Heart right ventricle (tissue), 16 donors: ENCODE measurements around the gene ZNF423. TPM values are rescaled to one million over a fixed set of nuclear protein-coding genes. Genes with fewer than 3 reads are reported as not detected.

Experiments
- ATAC-seq, 8 donors: fragments of 200-7000 bp; cut with Tn5 transposase; one replicate each; pipeline ENCODE4 v1.9.1; 2020; ENCODE audit warnings: mild to moderate bottlenecking in 8 of 8, moderate library complexity in 8 of 8, moderate number of reproducible peaks in 1 of 8
- DNase-seq, 2 donors: peaks; one replicate each; pipeline ENCODE4 v3.0.0-alpha.2; 2020
- H3K27ac ChIP-seq, 10 donors: fragments of 200-600 bp; sonication (generic) in 2 of 10; one replicate each; pipeline versions ENCODE4 v1.5.0 to v1.8.0; 2020 to 2022; ENCODE audit warnings: mild to moderate bottlenecking in 3 of 10
- H3K27me3 ChIP-seq, 7 donors: fragments of 200-600 bp; one replicate each; pipeline ENCODE4 v1.8.0; 2021 to 2022; ENCODE audit warnings: mild to moderate bottlenecking in 2 of 7
- H3K36me3 ChIP-seq, 9 donors: fragments of 200-600 bp; sonication (generic) in 1 of 9; one replicate each; pipeline versions ENCODE4 v1.5.0 to v1.8.0; 2020 to 2022; ENCODE audit warnings: mild to moderate bottlenecking in 2 of 9
- H3K4me1 ChIP-seq, 9 donors: fragments of 200-600 bp; sonication (generic) in 1 of 9; one replicate each; pipeline versions ENCODE4 v1.5.0 to v1.8.0; 2020 to 2022; ENCODE audit warnings: mild to moderate bottlenecking in 4 of 9
- H3K4me3 ChIP-seq, 10 donors: fragments of 200-600 bp; sonication (generic) in 2 of 10; one replicate each; pipeline versions ENCODE4 v1.5.0 to v1.8.0; 2020 to 2022; ENCODE audit warnings: mild to moderate bottlenecking in 7 of 10, moderate library complexity in 2 of 10
- H3K9me3 ChIP-seq, 11 donors: fragments of 200-600 bp in 10 of 11; sonication (generic) in 2 of 11; one replicate each; pipeline versions ENCODE4 v1.5.0 to v1.8.0; 2013 to 2022; ENCODE audit warnings: mild to moderate bottlenecking in 2 of 11, control low read depth in 1 of 11, moderate library complexity in 1 of 11
- CTCF ChIP-seq, 9 donors: fragments of 200-600 bp; sonication (generic) in 2 of 9; IDR thresholded peaks; one replicate each; pipeline versions ENCODE4 v1.5.0 to v1.8.0; 2021 to 2022; ENCODE audit warnings: antibody characterized with exemption in 9 of 9, mild to moderate bottlenecking in 5 of 9, moderate library complexity in 1 of 9
- WGBS, 2 donors: extraction: QIAGEN DNeasy Blood & Tissue Kit; methylation state at CpG; one replicate each; pipeline ENCODE4 v1.1.7; 2013; ENCODE audit warnings: inconsistent platforms in 1 of 2; 5-methylcytosine and 5-hydroxymethylcytosine counted together
- intact Hi-C, 10 donors: fragments of 100-400 bp; cut with DNase I; formaldehyde crosslinking; loops; one replicate each; pipeline versions ENCODE4 v1.11.1 to v1.14.2; 2022
- polyA plus RNA-seq, 2 donors: library from polyadenylated mRNA; stranded (reverse); fragments of 200-250 nt; gene quantifications; one replicate each; pipeline ENCODE4 v1.2.3, GENCODE V29; 2013
- total RNA-seq, 10 donors: library from RNA; stranded (reverse); fragmentation: NEBNext Ultra II Directional in 3 of 10; extraction: Animal tissue kit (Norgen Biotek cat#: 25700) in 3 of 10; gene quantifications; one replicate each; pipeline versions ENCODE4 v1.2.1 to v1.2.4, GENCODE V29; 2021 to 2023
- donor health status: Arrhythmogenic right ventricular cardiomyopathy.
- donor health status: ischemic (EF 13 %, LVEDD 7.1; RV severe dilation, severe dysfunction).
- donor health status: healthy with polysubstance abuse.
- donor health status: DM: no; HTN: yes; CAD: no.
- donor health status: DM: no; HTN: no; CAD: no.
- donor health status: ischemic (EF 25% LVEDD 6.9; RV normal size, moderate dysfunction).
- donor health status: ischemic (EF 25% LVEDD 5.7; RV mildly dilated, moderate dysfunction).
- donor health status: healthy.
- donor health status: DM: yes; HTN: yes; CAD: no.
- donor health status: Ischemic cardiomyopathy.
- donor health status: ischemic (EF 35%, LVEDD 5.7; RV mildly dilated, moderate dysfunction).
- donor health status: nonischemic (EF 11% LVEDD 7.7; RV severe dilation, severe dysfunction).
- donor health status: DM: yes; HTN: yes; CAD: no.
- donor health status: PGD.
- donor health status: ischemic (EF 29% LVEDD 5.4; RV normal size, mild dysfunction).
- donor health status: nonischemic (EF 23%, LVEDD 6.1; RV moderate dilation, normal function).

The ZNF423 gene
- total and polyA plus RNA-seq, 12 donors, result 2.6 to 10.6 (median 7.0) TPM

DNA sequence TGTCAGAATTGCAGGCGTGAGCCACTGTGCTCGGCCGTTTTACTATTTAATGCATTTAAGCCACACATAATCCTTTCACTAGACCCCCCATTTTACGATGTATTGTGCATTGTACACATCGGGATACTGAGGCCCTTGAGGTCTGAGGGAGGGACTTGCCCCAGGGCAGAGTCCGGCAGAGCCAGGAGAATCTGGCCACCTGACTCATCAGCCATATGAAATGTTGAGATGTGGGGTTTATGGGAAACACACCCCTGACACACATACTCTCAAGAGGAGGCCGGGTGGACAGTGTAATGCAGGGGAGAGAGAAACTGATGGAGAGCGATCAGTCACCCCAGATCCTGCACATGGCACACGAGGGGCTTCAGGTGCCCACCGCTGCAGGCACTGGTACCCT is 196.6 kb downstream of the ZNF423 start:
- DNase-seq, result no peak

DNA sequence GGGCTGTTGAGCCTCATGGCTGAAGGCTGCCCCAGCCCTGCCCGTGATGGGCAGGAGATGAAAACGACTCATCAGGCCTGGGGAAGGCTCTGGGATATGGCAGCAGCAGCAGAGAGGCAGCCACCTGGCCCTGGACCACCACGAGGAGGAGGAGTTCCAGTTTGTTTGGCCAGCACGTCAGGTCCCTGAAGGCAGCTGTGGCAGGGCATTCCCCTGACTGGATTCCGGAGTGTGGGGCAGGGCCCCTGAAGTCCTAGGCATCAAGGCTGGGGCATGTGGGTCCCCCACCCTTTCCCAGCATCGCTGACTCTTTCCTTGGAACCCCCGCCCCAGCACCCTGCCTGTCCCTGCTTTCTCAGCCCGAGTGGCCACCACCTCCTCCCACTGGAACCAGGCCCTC is 197.4 kb downstream of the ZNF423 start:
- Histone ChIP-seq H3K36me3 (no peaks in the 10 kb centered on the region), H3K27ac (no peak overlapping the region), H3K27me3 (no peaks in the 10 kb centered on the region), H3K4me1 (peaks cover 5 to 24% (median 10%) of the 10 kb centered on the region in 9 donors), H3K4me3 (no peak overlapping the region), H3K9me3 (no peaks in the 10 kb centered on the region)
- ATAC-seq, result no peak
- WGBS, 2 donors, result 80 to 82% methylated on average over 8 of the region's 8 CpGs
- TF ChIP-seq CTCF (IDR thresholded peaks at IDR 0.05), result no peak
- intact Hi-C loops, result loop anchor here in 1 of 10 donors (10.0 kb wide), 1 partner anchor 86 kb away; no protein-coding TSS in a partner anchor
- DNase-seq, result no peak

More for the DNA sequence above, 196.6 kb downstream of the ZNF423 start:
- no peak overlapping the region for H3K27ac ChIP-seq
- ATAC-seq, result no peak
- H3K4me1 ChIP-seq, result peaks cover 7 to 33% (median 19%) of the 10 kb centered on the region in 9 donors
- no peak overlapping the region for H3K4me3 ChIP-seq
- no peaks in the 10 kb centered on the region for H3K27me3 ChIP-seq
- H3K36me3 ChIP-seq, result no peaks in the 10 kb centered on the region
- TF ChIP-seq CTCF (IDR thresholded peaks at IDR 0.05), result no peak
- intact Hi-C loops, result loop anchor here in 1 of 10 donors (10.0 kb wide), 1 partner anchor 85 kb away; no protein-coding TSS in a partner anchor
- WGBS, 2 donors, result 91 to 94% methylated on average over 10 of the region's 10 CpGs
- H3K9me3 ChIP-seq, result no peaks in the 10 kb centered on the region

GRCh38 chr16:49657736-49658465 is 198.0 kb downstream of the ZNF423 start:
- DNase-seq, result no peak
- WGBS, 2 donors, result 87 to 88% methylated on average over 11 of the region's 11 CpGs
- no peak for ATAC-seq

GRCh38 chr16:49654425-49654824 is 201.5 kb downstream of the ZNF423 start:
- 94 to 97% methylated on average over 4 of the region's 4 CpGs for WGBS, 2 donors
- no peak overlapping the region for H3K27ac ChIP-seq
- H3K4me1 ChIP-seq, result peaks cover 0 to 21% (median 4%) of the 10 kb centered on the region in 9 donors
- H3K9me3 ChIP-seq, result peaks cover 0 to 6% (median 0%) of the 10 kb centered on the region in 11 donors
- H3K36me3 ChIP-seq, result no peaks in the 10 kb centered on the region
- intact Hi-C loops, result loop anchor here in 1 of 10 donors (10.0 kb wide), 1 partner anchor 90 kb away; no protein-coding TSS in a partner anchor
- DNase-seq, result no peak
- H3K4me3 ChIP-seq, result no peak overlapping the region
- H3K27me3 ChIP-seq, result no peaks in the 10 kb centered on the region
- ATAC-seq, result no peak
- TF ChIP-seq CTCF (IDR thresholded peaks at IDR 0.05), result no peak

More at GRCh38 chr16:49657736-49658465, 198.0 kb downstream of the ZNF423 start:
- no peaks in the 10 kb centered on the region for H3K36me3 ChIP-seq
- H3K4me1 ChIP-seq, result peaks cover 1 to 24% (median 7%) of the 10 kb centered on the region in 9 donors
- no peak overlapping the region for H3K4me3 ChIP-seq
- no peaks in the 10 kb centered on the region for H3K9me3 ChIP-seq
- intact Hi-C loops, result loop anchor here in 1 of 10 donors (10.0 kb wide), 1 partner anchor 87 kb away; no protein-coding TSS in a partner anchor
- no peak for TF ChIP-seq CTCF (IDR thresholded peaks at IDR 0.05)
- H3K27me3 ChIP-seq, result no peaks in the 10 kb centered on the region
- H3K27ac ChIP-seq, result no peak overlapping the region
